B cell (primary cell): ENCODE data around the gene FBXW9.

Experiments used
- CTCF ChIP-seq: fragments of 200-600 bp; IDR thresholded peaks from one replicate; pipeline ENCODE4 v1.8.0; 2022; ENCODE audit warnings: antibody characterized with exemption, mild to moderate bottlenecking
- EZH2 ChIP-seq: IDR thresholded peaks from 2 replicates; pipeline ENCODE4 v1.6.1; 2012; ENCODE audit warnings: borderline replicate concordance, low read depth, mild to moderate bottlenecking, moderate library complexity, low read length; ENCODE audit not compliant: insufficient read depth, poor library complexity, severe bottlenecking

- TF ChIP-seq EZH2 (no peak), CTCF (no peak)
These were observed 8.8 kb downstream of the FBXW9 start, which contains the start of gene GNG14 for GRCh38 chr19:12687496-12688196.
